C1 segment of cervical spinal cord (tissue), 14 donors: ENCODE results near the gene RABGAP1L.

Experiments
- DNase-seq, 14 donors: peaks; one replicate each; lab custom pipeline; 2025; lab: John Stamatoyannopoulos, UW

The RABGAP1L gene

DNA sequence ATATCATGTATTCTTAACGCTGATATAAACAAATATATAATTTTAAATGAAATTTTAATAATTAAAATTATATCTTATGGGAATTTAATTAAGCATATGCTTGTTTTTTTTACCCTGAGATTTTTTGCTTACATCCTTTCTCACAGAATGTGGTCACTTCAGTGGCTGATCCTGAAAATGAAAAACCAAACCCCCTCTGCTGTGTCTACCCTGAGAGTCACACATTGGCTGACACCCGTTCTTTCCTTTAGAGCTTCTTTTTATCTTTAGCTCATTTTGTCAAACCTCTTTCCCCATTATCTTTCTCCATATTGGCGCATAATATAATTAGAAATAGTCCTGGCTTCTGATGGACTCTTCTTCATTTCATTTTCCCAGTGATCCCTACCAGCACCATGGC lies 829.7 kb downstream of the RABGAP1L start:
- DNase-seq = no peak

DNA sequence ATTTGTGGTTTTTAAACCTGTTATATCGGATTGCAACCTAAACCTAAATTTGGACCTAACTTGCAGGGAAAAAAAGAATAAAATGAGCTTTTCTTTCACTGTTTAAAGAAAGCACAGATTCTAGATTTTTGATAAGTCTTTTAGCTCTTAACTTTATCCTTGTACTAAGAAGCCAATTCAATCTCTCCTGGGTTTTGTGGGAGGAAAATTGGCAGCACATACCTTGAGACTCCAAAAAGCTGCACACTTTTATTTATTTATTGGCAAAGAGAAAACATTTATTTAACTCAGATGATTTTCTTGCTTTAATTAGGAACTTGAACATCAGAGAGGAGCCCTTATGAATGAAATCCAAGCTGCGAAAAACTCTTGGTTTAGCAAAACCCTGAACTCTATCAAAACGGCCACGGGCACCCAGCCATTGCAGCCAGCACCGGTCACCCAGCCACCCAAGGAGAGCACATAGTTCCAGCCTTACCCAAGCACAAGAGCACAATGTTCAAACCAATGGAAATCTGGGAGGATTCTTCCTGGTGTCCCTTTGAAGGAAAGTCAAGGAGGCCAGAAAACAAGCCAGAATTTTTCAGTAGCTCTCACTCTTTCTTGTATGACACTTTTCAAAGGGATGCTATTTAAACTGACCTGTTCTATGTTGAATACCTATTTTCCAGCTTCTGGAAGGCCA lies 830.4 kb downstream of the RABGAP1L start:
- peak in 1 of 14 donors; percentile 9 for DNase-seq

GRCh38 chr1:174990382-174990999 lies 831.2 kb downstream of the RABGAP1L start:
- peak in 1 of 14 donors; percentile 7 for DNase-seq

DNA sequence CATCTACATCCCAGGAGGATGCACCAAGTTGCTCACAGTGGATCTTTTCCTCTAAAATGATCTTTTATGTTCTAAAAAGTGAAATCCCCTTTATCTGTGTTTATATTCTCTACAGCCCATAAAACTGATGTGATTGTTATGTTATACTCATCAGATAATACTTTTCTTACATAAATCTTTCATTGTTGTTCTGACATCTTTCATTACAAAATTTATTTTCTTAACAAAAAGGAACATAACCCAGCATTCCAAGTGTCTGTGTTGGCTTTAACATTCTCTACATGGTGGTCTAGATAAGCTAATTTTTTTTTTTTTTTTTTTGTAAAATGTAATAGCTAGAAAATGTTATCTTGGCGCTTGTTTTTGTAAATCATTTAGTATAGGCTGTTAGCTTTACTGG lies 832.2 kb downstream of the RABGAP1L start:
- no peak for DNase-seq

DNA sequence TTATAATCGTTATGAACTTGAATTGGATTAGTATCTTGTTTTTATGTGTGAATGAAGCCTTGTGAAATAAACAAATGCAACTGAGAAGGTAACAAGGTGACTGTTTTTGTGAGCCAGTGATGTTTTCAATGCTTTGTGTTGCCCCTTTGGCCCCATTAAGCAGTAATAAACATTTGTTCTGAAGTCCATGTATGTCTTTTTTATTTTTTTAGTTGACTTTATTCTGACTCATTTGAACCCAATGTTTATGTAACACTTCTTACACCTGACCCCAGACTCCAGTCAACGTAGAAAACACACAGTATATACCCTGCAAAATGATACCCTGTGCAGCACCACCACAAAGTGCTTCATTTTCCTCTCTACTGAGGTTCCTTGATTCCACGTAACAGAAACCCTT lies 835.8 kb downstream of the RABGAP1L start:
- DNase-seq = no peak

DNA sequence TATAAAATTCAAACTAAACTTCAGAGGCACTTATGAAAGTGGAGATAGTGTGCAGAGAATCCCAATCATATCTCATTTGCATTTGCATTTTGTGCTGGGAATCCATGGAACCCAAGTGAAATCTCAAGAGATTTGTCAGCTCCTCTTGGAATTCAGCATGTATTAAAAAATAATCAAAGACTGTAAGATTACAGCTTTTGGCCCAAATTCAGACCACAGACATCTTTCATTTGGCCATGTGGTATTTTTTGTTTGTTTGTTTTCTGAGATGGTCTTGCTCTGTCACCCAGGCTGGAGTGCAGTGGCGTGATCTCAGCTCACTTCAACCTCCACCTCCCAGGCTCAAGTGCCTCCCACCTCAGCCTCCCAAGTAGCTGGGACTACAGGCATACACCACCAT lies 836.6 kb downstream of the RABGAP1L start:
- no peak for DNase-seq

DNA sequence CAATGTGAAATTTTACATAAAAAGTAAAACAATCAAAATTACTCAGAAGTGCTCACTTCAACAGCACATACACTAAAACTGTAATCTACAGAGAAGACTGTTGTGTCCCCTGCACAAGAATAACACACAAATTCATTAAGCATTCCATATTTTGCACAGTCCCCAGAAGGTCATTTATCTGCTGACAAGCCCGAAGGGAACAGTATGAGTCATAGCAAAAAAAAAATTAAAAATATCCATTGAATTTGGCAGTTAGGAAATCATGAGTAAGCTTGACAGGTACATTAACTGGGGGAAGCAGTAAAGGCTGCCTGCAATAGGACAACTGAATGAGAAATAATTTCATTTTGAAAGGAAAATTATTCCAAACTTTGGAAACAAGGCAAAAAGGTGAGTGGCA lies 837.2 kb downstream of the RABGAP1L start:
- no peak for DNase-seq

GRCh38 chr1:174997041-174997440 lies 837.7 kb downstream of the RABGAP1L start:
- DNase-seq = no peak

- DNase-seq = peak in 4 of 14 donors; percentile 43 to 65 (median 52)
Observed at GRCh38 chr1:174998569-174999215, 839.4 kb downstream of the RABGAP1L start.

DNA sequence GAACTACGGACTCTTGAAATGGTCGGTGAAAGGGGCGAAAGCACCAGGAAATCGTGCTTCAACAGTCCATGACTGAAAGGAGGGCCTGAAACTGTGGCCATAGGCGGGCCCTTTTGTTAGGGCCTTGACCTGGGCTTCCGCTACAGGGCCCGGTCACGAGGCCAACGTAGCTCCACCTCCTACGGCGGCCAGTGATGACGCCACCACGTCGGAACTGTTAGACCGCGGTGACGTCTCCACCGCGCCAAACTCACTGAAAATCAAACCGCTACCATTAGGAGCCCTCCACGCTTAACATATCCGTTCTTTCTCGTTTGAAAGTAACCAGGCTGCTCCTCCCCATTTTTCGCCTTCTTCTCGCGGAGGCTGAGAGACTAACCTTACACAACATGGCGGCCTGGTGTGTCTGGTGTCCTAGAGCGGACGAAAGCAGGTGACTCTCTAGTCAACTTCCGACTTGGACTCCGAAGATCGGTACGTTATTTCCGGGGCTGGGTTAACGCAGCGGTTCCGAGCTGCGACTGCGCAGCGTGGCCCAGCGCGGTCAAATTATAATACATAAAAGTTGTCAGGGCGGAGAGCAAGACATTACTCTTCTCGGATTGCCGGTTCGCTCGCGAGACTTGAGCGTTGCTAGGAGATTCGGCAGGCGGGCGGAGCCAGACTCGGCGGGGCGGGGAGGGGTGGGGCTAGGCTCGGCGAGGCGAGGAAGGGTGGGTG lies 840.1 kb downstream of the RABGAP1L start:
- peak; percentile 87 to 100 (median 99) for DNase-seq

GRCh38 chr1:174999936-175000696 lies 840.8 kb downstream of the RABGAP1L start, which contains the start of gene CACYBP:
Gene CACYBP, plus strand, starts transcription at chr1:174999947. Its CDS starts 234 bp downstream, at chr1:175000181.
- peak in 9 of 14 donors; percentile 51 to 81 (median 74) for DNase-seq

DNA sequence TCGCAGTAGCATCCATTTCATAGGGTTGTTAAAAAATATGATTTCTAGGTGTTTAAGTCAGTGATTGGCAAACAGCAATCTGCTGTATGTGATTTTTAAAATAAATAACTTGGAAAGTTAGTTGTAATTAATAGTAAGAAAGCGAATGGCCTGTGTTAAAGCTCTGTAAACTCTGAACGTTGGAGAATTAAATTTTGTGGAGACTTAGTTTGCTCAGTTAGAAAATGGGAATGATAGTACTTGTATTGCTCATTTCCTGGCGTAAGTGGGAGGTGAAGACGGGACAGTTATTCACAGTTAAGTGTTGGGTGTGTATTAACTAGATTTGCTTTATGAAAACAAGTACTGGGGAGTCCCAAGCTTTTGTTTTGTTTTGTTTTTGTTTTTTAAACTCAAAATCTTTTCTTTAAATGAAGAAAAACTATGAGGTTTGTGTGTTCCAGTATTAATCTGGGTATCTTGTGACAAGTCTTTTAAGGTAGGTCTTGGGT lies 841.4 kb downstream of the RABGAP1L start:
- no peak for DNase-seq

- DNase-seq = no peak
Observed at GRCh38 chr1:175002910-175003517, 843.7 kb downstream of the RABGAP1L start.

DNA sequence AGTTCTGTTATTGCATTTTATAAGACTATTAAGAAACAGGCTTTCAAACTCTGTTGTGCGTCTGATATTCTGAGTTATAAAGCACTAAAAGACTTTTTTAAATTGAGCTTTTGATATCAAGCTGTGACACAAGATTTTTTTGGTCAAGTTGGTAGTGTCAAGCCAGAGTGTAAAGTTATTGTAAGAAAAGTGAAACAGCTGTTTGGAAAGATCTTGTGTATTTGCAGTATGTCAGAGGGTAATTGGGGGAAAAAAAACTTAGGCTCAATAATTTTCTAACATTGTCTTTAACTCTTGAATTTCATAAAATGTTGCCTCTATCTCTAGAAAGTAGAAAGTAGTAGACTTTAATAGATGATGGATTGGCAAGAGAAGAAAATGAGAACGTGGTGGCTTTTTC lies 844.2 kb downstream of the RABGAP1L start:
- DNase-seq = no peak

- no peak for DNase-seq
Observed at GRCh38 chr1:175005085-175005783, 845.9 kb downstream of the RABGAP1L start.

GRCh38 chr1:175009532-175009931 lies 850.2 kb downstream of the RABGAP1L start:
- DNase-seq = no peak

DNA sequence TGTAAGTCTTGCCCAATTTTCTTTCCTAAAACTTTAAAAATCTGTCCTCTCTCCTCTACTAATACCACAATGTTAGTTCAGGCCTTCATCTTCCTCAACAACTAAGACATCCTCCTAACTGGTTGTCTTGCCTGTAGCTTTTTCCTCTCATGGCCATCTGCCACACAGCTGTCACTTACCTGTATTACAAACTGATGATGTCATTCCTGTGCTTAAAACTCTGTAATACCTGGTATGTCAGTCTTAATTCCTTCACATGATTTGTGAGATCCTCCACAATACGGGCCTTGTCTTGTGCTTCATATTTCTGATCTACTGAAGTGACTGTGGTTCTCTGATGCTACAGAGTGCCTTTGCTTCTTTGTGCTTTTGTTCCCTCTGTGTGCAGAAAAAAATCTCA lies 854.1 kb downstream of the RABGAP1L start:
- no peak for DNase-seq

DNA sequence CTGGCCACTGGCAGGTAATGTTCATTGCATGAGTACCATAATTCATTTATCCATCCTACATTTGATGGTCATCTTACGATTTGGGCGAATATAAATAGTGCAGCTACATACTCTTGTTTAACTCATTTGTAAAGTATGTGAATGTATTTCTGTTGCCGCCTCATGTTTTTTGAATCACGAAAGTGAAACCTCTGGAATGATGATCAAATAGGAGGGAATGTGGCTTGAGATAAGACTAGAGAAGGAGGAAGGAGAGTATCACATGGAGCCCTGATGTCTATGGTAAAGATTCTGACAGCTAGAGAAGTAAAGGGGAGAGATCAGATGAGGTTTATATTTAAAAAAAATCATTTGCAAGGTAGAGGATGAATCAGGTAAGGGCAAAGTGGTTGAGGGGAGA lies 855.9 kb downstream of the RABGAP1L start:
- no peak for DNase-seq

DNA sequence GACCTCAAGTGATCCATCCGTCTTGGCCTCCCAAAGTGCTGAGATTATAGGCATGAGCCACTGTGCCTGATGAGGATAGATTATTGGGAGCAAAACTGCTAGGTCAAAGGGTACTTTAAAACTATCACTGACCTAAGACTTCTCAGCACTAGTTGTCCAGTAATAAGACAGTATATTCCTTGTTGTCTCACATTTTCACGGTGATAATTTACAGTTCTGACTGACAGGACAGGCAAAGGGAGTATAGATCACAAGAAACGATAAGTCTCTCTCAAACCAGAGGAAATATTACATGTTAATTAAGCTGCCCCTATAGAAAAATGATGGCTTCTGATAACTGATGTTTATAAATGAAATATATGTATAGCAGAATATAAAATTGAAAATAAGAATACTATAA lies 860.2 kb downstream of the RABGAP1L start:
- no peak for DNase-seq
